Glomerular visceral epithelial cell (primary cell): Measurements from ENCODE around the gene C13orf42.

ENCODE experiments used
- DNase-seq: peaks from one replicate; pipeline ENCODE4 v3.0.0-alpha.2; 2016; ENCODE audit errors: extremely low spot score

C13orf42 gene

DNA sequence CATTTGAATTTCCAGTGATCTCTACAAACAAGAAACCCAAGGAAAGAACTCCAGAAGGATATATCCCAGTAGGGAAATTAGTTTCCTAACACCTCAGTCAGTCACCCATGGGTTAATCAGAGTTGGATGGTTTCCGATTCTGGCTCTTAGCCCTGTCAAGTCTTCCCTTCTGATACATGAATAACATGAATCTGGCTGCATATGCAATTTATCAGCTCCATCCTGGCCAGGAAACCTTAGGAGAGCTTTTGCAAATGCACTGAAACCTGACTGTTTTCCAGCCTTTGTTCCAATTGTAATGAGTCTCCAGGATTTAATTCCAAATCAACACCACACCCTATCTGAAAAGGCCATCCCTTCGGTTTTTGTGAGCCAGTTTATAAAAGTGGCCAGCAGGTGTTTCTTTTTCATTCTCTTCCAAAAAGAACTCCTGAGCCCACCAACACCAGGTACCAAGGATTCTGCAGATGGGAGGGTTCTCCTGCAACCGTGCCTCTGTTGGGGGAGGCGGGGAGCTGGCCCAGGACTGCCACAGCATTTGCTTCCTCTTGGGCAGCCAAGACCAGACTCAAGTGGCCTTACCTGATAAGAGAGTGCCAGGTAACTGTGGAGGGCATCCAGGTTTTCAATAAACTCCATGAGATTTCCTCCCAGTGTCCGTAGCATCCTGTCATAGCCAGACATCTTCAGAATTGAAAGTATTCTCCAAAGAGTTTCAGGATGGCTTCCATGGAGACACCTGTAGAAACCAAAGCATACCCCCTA lies 77.5 kb downstream of the C13orf42 start:
- DNase-seq: no peak

DNA sequence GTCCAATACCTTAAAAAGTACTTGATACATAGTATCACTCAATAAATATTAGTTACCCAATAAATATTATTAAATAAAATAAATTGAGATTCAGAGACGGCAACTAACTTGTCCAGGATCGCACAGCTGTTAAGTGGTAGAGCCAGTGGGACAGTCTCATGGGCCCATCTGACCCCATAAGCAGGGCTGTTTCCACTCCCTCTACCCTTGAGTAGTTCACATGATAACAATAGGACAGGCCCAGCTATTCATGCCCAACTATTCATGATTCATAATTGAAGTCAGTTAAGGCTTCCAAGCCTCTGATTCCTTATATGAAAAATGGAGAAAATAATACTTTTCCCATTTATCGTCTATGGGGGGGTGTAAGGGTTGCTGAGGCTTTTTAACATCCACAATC lies 78.2 kb downstream of the C13orf42 start:
- DNase-seq: no peak
